Hematopoietic multipotent progenitor cell treated with erythropoietin and hydrocortisone succinate and interleukin-3 and kit ligand, for 6 days (in vitro differentiated cells): ENCODE measurements around the gene KRTAP10-3.
"Not testable (repeated sequence)": the region's sequence is repeated elsewhere in the genome, so short reads cannot be mapped to it uniquely, and the experiment has no call there.

ENCODE experiments used
- DNase-seq: peaks from one replicate; pipeline ENCODE4 v3.0.0-alpha.2; 2015

Gene KRTAP10-3

DNA sequence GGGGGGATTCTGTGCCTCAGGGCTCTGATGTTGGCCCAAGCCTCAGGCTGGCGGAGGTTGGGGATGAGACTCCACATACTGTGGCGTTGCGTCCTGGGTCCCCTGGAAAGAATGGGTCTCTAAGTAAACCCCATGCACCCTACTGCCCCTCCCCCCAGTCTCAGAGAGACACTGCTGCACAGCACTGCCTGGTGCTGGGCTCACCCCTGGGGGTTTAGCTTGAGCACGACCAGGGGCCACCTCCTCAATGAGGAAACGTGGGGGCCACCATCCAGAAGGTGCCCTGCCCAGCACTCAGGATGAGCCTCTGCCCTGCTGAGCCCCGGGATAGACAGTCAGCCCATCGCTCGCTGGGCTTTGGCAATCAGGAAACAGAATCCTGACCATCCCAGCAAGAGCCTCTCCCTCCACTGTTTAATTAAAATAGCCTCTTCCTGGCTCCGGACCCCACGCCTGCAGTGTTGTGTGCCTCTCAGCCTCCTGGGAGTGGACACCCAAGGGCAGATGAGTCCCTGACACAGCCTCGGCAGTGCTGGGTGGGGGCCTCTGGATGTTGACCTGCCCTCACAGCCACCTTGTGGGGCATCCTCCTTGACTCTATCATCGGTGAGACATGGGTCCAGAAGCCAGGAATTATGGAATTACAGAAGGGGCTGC lies 11.4 kb upstream of the KRTAP10-3 start:
- no peak for DNase-seq

DNA sequence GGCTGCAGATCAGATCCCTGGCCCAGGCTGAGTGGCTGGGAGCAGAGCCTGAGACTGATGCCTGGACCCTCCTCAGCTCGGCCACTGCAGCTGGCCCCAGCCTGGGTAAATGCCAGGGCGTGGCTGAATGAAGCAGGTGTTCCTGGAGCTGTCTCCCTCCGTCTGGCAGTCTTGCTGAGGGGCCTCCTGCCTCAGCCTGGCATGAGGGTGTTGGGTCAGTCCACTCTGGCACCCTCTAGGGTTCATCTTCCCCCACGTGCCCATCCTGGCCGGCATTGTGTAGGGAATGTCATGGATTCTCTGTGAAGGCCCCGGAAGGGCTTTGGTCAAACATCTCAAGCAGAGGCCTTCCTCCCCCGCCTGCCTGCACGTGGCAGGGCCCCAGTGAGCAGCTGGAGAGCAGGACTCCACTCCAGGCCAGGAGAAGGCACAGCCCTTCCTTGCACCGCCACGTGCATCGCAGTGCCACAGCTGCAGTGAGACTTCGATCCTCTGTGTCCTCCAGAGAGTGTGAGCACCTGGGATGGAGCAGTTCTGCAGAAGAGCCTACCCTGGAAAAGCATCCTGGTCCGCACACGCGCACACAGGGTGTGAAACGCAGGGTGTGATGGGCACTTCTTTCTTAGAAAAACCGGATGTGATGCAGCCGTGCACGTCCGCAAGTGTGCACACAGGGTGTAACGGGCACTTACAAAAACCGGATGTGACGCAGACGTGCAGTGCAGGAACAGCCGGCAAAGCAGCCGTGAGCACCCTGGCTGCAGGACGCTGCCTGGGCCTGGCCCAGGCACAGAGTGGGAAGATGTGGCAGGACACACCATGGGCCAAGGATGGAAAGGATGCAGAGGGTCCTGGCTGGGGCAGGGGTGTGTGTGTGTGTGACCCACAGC lies 10.3 kb upstream of the KRTAP10-3 start:
- DNase-seq, result no peak

DNA sequence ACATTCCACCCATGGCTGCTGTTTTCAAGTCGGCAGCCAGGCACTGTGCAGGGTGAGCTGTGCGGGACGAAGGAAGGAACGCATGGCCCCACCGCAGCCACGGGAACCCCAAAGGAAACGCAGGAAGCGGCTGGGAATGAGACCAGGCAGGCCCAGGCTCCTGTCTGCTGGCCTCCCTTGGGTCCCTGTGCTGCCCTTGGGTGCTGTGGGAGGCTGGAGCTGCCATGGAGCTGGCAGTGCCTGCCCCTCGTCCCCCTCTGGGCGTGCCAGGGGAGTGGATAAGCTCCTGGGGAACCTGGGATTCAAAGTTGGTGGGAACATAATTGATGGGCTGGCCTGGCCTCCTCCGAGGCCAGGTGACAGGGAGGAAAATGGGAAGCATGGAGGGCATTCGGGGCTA lies 9.7 kb upstream of the KRTAP10-3 start:
- no peak for DNase-seq

DNA sequence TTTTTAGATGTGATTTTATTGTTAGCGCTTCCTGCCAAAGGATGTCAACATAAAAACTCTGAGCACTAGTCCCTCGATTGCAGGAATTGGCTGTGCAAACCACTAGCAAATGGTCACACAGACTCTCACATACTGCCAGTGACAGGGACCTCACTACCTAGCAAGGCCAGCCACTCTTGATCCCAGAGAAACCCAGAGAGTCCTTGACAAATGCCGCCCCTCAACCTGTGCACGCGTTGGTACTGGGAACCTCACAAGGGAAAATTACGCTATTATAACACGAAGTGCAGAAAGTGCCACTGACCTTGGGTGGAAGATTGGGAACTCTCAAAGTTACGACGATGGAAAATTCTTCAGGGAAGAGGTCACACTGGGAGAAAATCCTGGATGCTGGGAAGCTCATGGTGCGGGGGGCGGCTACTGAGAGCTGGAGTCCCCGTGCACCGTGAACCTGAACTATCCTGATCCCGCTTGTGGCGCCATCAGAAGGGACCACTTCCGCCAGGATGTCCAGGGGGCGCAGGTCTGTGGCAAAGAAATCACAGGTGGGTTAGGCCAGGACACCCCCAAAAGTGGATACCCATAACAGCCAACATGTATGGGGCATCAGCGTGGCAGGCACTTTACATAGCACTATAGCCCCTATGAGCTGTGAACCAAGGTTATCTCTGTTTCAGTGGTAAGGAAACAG lies 9.0 kb upstream of the KRTAP10-3 start:
- DNase-seq, result no peak

DNA sequence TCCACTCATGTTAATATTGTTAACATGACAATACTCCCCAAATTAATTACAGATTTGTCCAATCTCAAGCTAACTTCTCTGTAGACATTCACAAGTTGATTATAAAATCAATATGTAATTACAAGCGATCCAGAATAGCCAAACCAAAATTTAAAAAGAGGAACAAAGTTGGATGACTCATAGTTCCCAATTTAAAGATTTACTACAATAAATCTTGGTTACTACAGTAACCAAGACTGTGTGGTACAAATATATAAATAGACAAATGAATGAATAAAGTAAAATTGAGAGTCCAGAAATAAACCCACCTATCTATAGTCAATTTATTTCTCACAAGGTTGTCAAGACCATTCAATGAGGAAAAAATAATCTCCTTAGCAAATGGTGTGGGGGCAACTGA lies 7.8 kb upstream of the KRTAP10-3 start:
- peak; percentile 8 for DNase-seq

DNA sequence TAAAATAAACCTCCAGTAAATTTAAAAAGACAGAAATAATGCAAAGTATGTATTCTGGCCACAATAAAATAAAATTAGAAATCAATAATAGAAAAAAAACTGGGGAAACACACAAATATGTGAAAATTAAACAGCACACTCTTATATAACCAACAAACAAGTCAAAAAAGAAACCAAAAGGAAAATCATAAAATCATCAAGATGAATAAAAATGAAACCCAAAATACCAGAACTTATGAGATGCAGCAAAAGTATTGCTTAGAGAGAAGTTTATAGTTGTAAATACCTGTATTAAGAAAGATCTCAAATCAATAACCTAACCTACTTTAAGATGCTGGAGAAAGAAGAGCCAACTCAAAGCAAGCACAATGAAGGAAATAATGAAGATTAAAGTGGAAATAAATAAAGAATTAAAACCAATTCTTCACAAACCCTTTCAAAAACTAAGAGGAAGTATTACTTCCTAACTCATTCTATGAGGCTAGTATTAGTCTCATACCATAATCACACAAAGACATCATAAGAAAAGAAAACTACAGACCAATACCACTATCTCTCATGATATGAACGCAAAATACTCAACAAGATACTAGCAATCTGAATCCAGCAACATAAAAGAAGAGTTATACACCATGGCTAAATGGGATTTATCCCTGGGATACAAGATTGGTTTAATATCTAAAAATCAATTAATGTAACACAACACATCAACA lies 6.4 kb upstream of the KRTAP10-3 start:
- no peak for DNase-seq

DNA sequence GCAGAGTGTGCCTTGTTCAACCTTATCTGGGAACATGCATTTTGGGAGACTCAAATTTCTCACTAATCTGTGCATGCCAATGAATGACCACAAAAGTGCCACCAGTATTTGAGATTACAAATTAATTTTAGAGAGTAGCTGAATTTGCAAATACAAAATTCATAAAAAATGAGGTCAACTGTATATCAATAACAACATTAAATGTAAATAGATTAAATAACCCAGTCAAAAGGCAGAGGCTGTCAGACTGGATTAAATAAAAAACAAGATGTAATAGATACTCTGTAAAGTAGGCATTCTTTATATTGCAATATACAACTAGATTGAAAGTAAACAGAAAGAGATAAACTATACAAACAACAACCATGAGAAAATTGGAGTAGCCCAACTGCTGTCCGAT lies 5.5 kb upstream of the KRTAP10-3 start:
- DNase-seq, result no peak

DNA sequence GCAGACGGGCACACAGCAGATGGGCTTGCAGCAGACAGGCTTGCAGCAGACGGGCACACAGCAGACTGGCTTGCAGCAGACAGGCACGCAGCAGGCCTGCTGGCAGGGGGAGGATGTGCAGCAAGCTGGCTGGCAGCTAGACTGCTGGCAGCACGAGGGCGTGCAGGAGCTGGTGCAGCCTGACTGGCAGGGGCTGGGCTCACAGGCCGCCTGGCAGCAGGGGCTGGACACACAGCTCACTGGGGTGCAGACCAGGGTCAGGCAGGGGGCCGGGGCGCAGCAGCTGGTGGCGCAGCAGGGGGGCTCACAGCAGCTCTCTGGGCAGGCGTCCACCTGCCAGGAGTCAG lies 293 bp downstream of the KRTAP10-3 start:
- not testable (repeated sequence) for DNase-seq

DNA sequence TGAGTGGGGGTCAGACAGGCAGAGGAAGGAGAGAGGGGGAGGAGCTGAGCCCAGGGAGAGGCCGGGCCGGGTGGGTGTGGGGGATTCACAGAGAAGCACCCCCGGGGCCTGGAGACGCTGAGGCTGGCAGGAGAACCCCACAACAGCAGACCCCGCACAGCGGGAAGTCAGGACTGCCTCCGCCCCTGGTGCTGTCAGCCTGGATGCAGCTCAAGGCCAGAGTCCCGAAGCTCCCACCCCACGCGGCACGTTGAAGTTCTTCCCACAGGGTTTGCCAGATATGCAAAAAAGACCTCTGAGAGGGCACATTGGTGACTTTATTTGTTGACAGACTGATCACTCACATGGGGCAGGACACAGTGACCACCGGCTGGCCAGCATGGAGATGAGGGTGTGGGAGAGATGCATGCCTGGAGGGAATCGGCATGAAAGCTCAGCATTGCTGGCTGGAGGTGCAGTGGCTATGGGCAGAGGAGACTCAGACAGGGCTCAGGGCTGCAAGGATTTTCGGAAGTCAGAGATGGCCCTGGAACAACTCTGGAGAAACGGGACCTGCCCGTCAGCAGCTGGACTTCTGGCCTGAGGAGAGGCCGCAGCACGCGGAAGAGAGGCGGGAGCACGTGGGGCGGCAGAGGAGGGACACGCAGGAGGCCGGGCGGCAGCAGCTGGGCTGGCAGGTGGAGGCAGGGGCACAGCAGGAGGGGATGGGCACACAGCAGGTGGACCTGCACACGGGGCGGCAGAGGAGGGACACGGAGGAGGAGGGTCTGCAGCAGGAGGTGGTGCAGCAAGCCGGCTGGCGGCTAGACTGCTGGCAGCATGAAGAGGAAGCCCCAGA lies 885 bp downstream of the KRTAP10-3 start:
- DNase-seq, result no peak

DNA sequence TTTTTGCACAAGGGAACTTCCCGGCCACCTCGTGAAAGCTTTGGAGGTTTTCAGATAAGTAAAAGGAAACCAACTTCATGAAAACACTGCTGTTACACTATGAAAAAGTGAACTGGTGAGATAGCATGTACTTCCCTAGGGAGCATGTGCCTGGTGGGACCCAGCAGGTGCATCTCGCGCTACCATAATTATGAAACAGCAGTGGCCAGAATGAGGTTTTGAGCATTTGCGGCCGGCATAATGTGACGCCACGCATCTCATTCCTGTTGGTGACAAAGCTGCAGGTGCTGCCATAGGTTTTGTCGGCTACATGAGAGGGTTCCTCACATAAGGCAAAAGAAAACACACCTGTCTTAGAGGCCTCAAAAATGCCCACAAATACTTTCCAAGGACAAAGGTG lies 1.7 kb downstream of the KRTAP10-3 start:
- no peak for DNase-seq

DNA sequence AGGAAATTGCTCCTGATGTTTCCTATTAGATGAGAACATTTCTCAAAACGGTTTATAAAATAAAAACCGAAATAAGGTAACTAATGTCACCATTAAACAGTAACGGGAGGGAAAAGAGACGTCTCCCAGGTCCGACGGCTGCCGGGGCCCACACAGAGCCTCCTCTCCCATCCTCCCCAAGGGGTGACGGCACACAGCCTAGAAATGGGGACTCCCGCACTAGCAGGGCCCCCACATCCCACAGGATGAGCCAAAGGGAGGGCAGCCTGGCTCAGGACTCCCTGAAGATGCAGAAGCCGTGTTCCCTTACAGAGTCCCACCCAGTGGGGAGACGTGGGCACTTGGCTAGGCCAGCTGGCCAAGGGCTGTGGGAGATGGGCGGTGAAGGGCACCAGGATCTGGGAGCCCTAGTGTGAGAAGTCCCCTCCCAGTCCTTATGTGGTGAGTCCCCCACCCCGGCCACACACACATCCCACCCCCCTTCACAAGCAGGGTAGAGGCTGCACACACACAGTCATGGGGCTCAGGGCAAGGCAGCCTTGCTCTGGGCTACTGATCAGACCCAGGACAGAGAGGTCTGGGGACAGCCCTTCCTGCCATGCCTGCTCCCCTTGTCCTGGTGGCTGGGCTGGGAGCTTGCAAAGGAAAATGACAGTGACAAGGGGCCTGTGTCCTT lies 3.3 kb downstream of the KRTAP10-3 start:
- DNase-seq, result no peak

DNA sequence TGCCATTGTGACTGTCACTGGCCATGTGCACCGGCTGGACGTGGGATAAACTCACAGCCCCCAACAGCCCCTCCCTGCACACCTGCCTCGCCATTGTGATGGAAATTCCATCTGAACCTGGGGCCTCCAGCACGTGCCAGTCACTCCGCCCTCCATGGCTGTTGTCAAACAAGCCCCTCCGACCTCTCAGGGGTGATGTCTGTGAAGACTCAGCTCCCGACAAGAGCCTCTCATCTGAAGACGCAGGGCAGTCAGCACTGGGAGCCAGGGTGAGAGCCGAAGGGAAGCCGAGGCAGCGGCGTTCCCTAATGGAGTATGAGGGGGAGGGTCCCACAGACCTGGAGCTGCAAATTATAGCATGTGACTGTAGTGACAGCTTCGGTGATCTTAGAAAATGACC lies 5.9 kb downstream of the KRTAP10-3 start:
- DNase-seq, result no peak

DNA sequence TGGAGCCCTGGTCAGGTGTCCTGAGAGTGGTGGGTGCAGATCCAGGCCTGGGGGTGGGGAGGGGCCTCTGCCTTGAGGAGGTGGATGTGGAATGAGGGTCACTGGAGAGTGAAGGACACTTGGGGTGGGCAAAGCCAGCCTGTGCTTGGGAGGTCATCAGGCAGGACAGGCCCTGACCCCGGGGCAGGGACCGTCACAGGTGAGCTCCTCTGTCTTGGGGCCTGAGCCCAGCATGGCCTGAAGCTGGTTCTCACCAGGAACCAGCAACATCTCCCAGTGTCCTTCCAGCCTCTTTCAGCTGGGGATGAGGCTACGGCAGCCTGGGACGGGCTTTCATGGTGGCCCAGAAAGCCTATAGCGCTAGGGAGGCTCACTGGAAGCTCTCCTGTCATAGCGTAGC lies 6.5 kb downstream of the KRTAP10-3 start:
- DNase-seq, result no peak

DNA sequence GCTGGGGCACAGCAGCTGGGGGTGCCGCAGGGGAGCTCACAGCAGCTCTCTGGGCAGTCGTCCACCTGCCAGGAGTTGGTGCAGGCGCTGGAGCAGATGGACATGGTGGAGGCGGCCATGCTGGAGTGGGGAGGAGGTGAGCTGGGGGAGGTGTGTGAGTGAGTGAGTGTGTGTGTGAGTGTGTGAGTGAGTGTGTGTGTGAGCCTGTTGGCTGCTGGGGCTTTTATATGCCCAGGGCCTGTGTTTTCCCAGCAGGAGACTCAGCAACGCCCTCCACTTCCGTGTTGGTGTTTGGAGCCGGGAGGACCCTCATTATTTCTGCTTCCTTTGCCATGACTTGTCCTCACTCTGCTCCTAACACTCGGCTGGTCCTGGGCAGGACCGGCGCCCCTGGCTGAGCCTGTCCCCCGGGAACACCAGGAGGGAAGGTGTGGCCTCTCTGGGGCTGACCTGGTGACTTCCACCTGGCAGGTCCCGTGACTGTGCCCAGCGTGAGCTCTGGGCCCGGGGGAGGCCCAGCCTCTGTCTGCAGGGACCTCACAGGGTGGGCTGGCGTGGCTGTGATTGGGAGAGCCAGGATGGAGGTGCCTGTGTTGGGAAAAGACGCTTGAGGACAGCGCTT lies 7.1 kb downstream of the KRTAP10-3 start, which contains the start of gene KRTAP10-2:
KRTAP10-2 (minus strand) TSS at position 166 of the 622 bp plus-strand sequence; CDS start at position 119, 47 bp downstream.
- no peak for DNase-seq

DNA sequence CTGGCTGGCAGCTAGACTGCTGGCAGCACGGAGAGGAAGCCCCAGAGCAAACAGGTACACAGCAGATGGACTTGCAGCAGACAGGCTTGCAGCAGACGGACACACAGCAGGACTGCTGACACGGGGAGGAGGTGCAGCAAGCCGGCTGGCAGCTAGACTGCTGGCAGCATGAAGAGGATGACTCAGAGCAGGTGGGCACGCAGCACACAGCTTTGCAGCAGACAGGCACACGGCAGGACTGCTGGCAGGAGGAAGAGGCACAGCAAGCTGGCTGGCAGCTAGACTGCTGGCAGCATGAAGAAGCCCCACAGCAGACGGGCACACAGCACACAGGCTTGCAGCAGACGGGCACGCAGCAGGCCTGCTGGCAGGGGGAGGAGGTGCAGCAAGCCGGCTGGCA lies 7.8 kb downstream of the KRTAP10-3 start:
- DNase-seq, result no peak

DNA sequence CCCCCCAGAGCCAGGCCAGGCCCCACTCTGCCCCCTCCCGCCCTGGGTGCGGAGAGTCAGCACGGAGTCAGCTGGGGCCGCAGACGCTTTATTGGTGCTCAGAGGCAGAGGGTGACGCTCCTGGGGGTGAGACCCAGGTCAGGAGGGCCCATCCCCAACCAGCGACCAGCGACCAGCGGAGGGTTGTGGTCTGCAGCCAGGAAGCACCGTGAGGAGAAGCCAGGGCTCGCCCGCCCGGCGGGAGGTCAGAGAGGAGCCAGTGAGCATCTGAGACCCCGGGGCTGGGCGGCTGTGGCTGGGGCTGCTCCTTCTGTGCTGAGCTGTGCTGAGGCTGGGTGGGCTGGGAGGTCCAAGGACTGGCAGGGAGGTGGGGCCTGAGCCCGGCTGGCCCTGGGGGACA lies 8.3 kb downstream of the KRTAP10-3 start:
- not testable (repeated sequence) for DNase-seq

DNA sequence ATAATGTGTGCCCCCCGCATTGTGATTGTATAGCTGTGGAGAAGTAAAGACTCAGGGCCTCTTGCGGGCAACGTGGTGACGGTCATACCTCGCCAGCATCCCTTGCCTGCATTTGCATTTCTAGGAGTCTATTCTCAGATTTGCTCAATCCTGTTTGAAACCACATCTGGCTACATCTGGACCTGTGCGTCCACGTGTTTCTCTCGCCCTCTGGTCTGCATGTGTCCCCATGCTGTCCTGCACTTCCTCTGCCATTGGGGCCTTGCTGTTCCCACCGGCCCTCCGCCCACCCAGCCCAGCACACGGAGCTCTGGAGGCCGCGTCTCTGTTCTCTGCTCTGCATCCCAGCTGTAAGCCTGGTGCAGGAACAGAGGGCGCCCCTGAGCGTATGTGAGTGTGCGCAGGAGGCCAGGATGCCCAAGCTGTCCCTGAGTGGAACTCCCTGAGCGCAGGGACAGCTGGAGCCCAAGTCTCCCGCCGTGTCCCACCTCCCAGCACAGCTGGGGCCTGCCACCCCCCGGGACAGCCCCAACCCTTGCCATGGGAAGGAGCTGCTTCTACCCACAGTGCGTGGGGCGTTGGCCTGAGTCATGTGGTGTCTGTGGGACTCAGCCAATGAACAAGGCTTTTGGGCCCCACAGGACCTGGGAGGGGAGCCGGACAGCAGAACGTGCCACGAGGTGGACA lies 8.9 kb downstream of the KRTAP10-3 start:
- no peak for DNase-seq

DNA sequence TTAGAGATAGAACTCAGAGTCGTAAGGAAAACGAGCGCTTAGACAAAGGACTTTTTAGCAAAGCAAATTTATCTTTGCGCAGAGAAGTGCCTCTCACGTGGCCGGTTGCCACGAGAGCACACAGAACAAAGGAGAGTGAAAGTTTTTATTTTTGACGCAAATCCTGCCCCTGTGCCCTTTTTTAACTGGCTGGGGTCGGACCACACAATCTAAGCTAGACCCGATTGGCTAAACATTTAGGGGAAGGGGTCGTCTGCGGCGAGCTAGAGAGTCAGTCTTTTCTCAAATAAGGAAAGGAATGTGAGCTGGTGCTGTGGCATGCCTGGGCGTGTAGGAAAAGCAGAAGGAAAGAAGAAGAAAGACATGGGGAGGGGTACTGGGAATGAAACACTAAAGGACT lies 9.7 kb downstream of the KRTAP10-3 start:
- no peak for DNase-seq

DNA sequence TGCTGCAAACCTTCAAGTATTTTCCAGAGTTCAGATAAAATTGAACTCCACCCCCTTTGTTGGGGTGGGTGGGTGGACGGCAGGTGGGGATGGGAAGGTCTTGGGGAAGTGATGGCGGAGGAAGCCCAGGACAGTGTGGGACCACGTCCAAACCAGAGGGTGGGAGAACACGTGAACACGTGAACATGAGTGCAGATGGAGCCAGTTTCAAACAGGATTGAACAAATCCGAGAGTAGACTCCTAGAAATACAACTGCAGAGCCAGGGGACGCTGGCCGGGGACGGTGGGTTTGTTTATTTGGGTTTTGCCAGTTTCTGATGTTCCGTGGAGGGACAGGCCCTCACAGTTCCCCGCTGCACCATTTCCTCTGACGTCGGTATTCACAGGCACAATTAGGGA lies 10.2 kb downstream of the KRTAP10-3 start:
- DNase-seq, result no peak

DNA sequence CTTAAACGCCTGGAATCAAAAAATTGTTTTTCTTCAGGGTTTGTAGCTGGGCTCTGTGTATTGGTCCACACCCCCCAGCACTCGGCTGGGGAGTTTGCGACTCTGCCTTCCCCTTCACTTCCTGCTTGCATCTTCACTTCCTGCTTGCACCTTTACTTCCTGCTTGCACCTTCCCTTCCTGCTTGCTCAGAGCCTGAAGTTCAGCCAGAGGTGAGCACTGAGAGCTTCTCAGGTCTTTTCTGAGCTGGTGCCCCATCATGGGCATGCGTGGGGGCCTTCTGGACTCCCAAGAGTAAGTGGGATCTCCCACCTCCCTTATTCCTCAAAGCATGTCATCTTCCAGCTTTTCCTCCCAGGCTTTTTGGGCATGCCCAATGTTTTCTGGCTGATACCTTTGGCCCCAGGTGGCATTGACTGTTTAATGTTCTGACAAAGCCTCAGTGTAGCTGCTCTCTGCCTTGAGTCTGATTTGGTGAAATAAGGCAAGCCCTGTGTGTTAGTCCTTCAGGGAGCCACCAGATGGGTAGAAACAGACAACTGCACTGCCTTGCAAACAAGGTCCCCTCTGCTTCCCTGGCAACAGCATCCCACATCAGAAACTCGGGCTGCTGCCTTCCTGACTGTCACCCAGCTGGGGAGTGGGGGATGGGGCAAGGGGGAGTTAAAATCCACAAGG lies 10.8 kb downstream of the KRTAP10-3 start:
- no peak for DNase-seq
